Measurements from ENCODE around the gene KCNJ1.

The KCNJ1 gene

GRCh38 chr11:128819198-128819597 is 47.9 kb downstream of the KCNJ1 start:
- TF ChIP-seq MAX (IDR thresholded peaks at IDR 0.05; ENCODE audit: low read depth, low read length), result no peak
- no peak for TF ChIP-seq CTCF (IDR thresholded peaks at IDR 0.05; ENCODE audit: low read depth, low read length)
- no peak for TF ChIP-seq POLR2A (IDR thresholded peaks at IDR 0.05; ENCODE audit: extremely low read depth, insufficient read length)
- TF ChIP-seq MYC (IDR thresholded peaks at IDR 0.05; ENCODE audit: low read depth, low read length), result no peak
- no peak for DNase-seq (ENCODE audit: low read depth)
- no peak overlapping the region for H3K4me3 ChIP-seq (ENCODE audit: low read depth, low read length)

- no peak overlapping the region for H3K4me3 ChIP-seq (ENCODE audit: low read depth, low read length)
- peak; percentile 33; the same call in 1 of the 2 replicates for TF ChIP-seq MYC (IDR thresholded peaks at IDR 0.05; ENCODE audit: low read depth, low read length)
- no peak for TF ChIP-seq CTCF (IDR thresholded peaks at IDR 0.05; ENCODE audit: low read depth, low read length)
- TF ChIP-seq MAX (IDR thresholded peaks at IDR 0.05; ENCODE audit: low read depth, low read length), result no peak
- DNase-seq (ENCODE audit: low read depth), result peak; percentile 70
Observed at GRCh38 chr11:128814856-128815705, 52.0 kb downstream of the KCNJ1 start.

GRCh38 chr11:128813729-128814128 is 53.4 kb downstream of the KCNJ1 start:
- DNase-seq (ENCODE audit: low read depth), result no peak
- TF ChIP-seq POLR2A (IDR thresholded peaks at IDR 0.05; ENCODE audit: extremely low read depth, insufficient read length), result no peak
- no peak for TF ChIP-seq MYC (IDR thresholded peaks at IDR 0.05; ENCODE audit: low read depth, low read length)
- no peak for TF ChIP-seq MAX (IDR thresholded peaks at IDR 0.05; ENCODE audit: low read depth, low read length)
- no peak for TF ChIP-seq CTCF (IDR thresholded peaks at IDR 0.05; ENCODE audit: low read depth, low read length)
- no peak overlapping the region for H3K4me3 ChIP-seq (ENCODE audit: low read depth, low read length)

- TF ChIP-seq MAX (IDR thresholded peaks at IDR 0.05; ENCODE audit: low read depth, low read length) (no peak), CTCF (IDR thresholded peaks at IDR 0.05; ENCODE audit: low read depth, low read length) (no peak), MYC (IDR thresholded peaks at IDR 0.05; ENCODE audit: low read depth, low read length) (no peak), POLR2A (IDR thresholded peaks at IDR 0.05; ENCODE audit: extremely low read depth, insufficient read length) (no peak)
Observed at GRCh38 chr11:128810784-128811514, 56.1 kb downstream of the KCNJ1 start.

GRCh38 chr11:128809128-128809527 is 58.0 kb downstream of the KCNJ1 start:
- no peak overlapping the region for H3K4me3 ChIP-seq (ENCODE audit: low read depth, low read length)
- no peak for DNase-seq (ENCODE audit: low read depth)
- TF ChIP-seq POLR2A (IDR thresholded peaks at IDR 0.05; ENCODE audit: extremely low read depth, insufficient read length) (no peak), MAX (IDR thresholded peaks at IDR 0.05; ENCODE audit: low read depth, low read length) (no peak), CTCF (IDR thresholded peaks at IDR 0.05; ENCODE audit: low read depth, low read length) (no peak), MYC (IDR thresholded peaks at IDR 0.05; ENCODE audit: low read depth, low read length) (no peak)

More at GRCh38 chr11:128810784-128811514, 56.1 kb downstream of the KCNJ1 start:
- H3K4me3 ChIP-seq (ENCODE audit: low read depth, low read length), result no peak overlapping the region
- no peak for DNase-seq (ENCODE audit: low read depth)
